Left hindlimb (tissue), 1 donor: ENCODE data around the gene IGF1R.

Experiments used
- DNase-seq: peaks from one replicate; pipeline ENCODE4 v3.0.0-alpha.2; 2018

The IGF1R gene

GRCh38 chr15:98802187-98802586 is 153.8 kb downstream of the IGF1R start:
- no peak for DNase-seq

- DNase-seq, result no peak
Measured at GRCh38 chr15:98803228-98804056, 155.1 kb downstream of the IGF1R start.

DNA sequence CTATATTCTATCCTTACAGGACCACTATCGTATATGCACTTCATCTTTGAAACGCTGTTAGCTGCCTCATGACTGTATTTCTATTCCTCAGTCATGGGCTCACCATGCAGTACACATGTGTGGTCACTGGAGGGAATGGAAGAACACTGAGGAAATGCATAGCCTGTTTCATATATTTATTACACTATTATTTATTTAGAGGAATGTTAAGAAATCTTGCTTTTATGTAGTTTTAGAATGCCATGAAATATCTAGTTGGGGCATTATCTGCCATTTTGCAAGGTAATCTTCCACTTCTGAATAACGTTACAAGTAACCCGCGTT is 155.7 kb downstream of the IGF1R start:
- DNase-seq, result no peak

DNA sequence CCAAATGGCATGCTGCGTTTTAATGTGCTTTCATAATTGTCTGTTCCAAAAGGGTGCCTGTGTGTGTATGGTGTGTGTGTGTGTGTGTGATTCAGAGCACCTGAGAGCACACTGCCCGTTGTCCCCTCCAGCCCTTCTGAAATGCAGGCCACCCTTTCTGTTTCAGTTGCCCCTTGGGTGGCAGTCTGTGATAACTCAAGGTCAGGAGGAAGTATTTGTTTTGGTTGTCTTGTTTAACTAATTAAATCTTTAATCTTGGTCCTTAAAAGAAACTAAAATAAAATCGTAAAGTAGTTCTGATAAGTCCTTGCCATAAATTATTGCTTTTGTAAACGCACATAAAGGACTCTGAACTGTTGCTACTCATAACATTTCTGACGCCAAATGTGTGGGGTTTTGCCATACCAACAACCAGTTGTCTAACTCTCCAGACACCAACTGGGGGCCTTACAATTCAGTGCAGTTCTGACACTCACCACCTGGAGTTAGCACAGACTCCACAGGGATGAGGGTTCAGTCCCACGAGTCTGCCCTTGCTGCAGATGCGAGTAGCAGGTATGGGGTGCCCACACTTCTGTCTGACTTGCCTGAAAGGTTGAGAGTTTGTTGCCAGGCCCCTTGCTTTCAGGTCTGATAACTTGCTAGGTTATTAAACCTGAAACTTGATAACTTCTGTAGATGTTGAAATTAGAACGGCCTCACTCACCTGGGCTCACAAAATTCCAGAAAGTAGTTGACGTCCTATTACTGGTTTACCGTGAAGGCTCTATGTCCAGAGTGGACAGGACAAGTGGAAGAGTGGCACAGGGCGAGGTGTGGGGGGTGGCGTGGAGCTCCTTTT is 157.3 kb downstream of the IGF1R start:
- no peak for DNase-seq

DNA sequence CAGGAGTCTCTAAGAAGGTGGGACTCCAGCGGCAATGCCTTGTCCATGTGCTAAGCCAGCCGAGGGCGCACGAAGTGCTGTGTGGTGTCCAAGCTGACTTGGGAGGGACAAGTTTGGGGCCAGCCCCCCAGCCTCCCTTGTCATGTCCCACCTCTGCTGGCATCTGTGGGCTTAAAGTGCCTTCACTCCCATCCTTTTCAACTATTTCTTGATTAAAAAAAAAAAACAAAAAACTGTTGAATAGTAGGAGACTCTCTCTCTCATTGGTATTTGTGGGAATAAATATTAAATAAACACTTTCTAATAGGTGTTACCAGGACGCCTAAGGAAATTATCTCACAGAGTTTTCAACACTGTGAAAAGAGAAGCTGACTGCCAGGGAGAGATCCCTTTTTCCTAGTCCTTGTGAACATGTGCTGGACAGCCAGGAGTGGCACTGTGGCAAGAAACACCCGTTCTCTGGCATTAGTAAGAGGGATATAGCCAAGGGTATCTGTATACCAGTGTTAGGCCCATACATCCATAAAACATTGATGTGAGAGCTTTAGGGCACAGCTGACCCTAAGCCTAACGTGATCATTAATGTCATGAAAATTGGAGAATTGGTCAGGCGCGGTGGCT is 158.0 kb downstream of the IGF1R start:
- DNase-seq, result no peak

- no peak for DNase-seq
Measured at GRCh38 chr15:98807262-98807661, 158.9 kb downstream of the IGF1R start.

DNA sequence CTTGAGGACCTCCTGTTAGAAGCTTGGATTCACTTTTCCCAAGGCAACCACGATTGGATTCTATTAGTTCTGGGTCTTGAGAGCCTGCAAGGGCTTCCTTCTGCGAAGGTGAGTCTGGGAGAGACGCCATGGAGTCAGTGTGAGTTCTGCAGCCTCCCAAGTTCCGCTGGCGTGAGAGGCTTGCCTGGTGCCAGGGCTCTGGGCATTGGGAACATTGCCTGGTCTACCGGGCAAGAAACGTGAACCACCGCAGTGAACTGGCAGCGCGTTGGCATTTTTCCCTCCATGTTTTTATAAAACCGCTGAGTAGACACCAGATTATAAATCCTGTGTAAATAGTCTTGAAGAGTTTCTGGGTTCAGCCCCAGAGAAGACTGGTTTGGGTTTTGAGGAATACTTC is 160.9 kb downstream of the IGF1R start:
- DNase-seq, result no peak

- no peak for DNase-seq
Measured at GRCh38 chr15:98812716-98813446, 164.5 kb downstream of the IGF1R start.

GRCh38 chr15:98813951-98814350 is 165.6 kb downstream of the IGF1R start:
- no peak for DNase-seq

GRCh38 chr15:98815207-98815606 is 166.9 kb downstream of the IGF1R start:
- no peak for DNase-seq

- no peak for DNase-seq
Measured at GRCh38 chr15:98817745-98818144, 169.4 kb downstream of the IGF1R start.

GRCh38 chr15:98823012-98823458 is 174.7 kb downstream of the IGF1R start:
- DNase-seq, result peak; percentile 68

DNA sequence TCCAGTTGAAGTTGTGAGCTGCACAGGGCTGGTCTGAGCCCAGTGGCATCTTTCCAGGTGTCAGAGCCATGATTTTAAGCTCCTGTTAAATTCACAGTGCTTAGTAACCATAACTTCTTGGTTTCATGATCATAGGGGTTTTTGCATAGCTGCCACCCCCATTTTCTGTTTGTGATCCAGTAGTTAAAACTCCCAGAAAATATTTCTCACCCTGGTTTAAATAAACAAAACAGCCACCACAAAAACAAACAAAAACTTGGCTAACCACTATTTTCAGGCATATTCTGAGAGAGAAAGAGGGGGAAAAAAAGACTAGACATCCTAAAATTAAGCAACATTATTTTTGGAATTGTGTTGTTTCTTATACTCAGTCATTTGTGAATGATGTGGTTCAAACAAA is 175.3 kb downstream of the IGF1R start:
- DNase-seq, result no peak

- no peak for DNase-seq
Measured at GRCh38 chr15:98824595-98824994, 176.3 kb downstream of the IGF1R start.

GRCh38 chr15:98826658-98827057 is 178.3 kb downstream of the IGF1R start:
- no peak for DNase-seq

- DNase-seq, result no peak
Measured at GRCh38 chr15:98827217-98827616, 178.9 kb downstream of the IGF1R start.

DNA sequence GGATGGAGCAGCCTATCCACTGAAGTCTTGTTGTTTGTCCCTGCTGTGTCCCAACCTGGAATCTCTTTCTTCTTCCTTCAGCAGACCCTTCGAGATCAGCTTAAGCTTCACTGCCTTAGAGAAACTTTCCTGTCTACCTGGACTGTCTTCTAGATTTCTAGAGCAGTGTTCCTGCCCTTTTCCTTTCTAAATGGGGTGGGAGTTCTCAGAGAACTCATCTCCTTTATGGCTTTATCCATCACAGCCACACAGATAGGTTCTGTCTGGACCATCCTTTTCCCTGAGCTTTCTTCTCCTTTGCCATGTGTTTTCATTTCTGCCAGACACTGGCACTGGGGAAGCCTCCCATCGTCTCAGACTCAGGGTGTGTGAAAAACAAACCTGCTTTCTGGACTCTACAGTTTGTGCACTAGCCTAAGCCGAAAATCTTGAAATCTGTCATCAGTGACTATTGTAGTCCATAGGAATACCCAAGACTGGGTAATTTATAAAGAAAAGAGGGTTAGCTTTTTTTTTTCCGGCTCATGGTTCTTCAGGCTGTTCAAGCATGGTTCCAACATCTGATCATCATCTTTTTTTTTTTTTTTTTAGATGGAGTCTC is 181.8 kb downstream of the IGF1R start:
- no peak for DNase-seq

GRCh38 chr15:98834976-98835375 is 186.6 kb downstream of the IGF1R start:
- no peak for DNase-seq

DNA sequence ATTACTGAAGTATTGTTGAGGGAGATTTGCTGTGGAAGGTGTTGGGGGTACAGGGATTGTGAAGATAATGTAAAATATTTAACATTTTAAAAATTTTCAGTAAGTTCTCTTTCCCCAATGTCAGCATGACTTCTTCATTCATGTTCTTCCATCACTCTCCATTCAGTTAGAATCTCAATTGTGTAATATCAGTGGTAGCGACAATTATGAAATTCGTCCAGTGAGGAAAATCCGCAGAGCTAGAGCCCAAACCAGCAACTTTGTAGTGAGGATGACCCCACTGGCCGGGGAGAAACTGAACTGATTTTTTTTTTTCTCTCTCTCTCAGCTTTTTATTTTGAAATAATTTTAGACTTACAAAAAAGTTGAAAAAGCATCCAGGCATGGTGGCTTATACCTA is 187.5 kb downstream of the IGF1R start:
- no peak for DNase-seq

DNA sequence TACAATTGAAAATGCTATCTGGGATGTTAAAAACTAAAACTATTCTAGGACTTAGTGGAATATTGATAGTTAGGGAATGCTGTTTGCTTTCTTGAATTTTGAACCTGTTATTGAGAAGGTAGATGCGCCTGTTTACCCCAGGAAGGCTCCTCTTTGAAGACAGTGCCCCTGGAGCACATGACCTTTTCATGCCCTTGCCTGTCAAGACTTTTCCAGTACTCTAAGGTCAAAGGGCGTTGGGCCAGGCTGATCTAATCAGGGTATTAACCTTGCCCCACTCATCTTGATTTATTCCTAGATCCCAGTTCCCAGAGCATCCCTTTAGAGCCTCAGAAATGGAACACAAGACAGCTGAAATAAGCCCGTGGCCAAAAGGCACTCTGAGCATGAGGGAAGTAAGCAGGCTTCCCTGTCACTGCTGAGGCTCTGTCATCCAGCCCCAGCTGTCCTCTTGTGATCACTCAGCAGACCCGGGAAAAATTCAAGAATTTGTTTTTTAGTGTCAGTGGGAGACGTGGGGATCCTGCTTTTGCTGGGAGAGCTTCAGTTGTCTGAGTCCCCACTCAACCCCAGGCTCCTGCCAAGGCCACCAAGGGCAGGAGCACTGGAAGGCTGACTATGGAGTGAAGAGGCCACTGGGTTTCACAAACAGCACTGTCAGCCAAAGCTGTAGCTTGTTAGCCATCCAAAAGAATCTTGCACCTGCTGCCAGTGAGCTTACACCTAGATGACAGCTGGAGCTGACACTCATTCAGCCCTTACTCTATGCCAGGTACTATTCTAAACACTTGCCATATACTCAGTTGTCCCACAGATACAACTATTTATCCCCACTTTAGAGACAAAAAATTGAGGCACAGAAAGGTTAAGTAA is 190.3 kb downstream of the IGF1R start:
- DNase-seq, result no peak

- DNase-seq, result no peak
Measured at GRCh38 chr15:98840053-98840452, 191.7 kb downstream of the IGF1R start.
